Small intestine (tissue), 7 donors: ENCODE measurements around the gene TNKS1BP1. TPM values are rescaled to one million over a fixed set of nuclear protein-coding genes. Genes with fewer than 3 reads are reported as not detected.
"Not testable (repeated sequence)": the region's sequence is repeated elsewhere in the genome, so short reads cannot be mapped to it uniquely, and the experiment has no call there.

Experiments used
- DNase-seq, 2 donors: peaks; one replicate each; pipeline versions ENCODE4 v3.0.0 to v3.0.0-alpha.2; 2013
- FAIRE-seq: peaks from 2 replicates; lab custom pipeline; 2012; peaks lifted over from hg19 to GRCh38; lab: Jason Lieb, UNC
- H3K27ac ChIP-seq, 3 donors: one replicate each; pipeline ENCODE4 v1.5.1; 2013; ENCODE audit warnings: low read length in 2 of 3, mild to moderate bottlenecking in 2 of 3, control low read depth in 1 of 3, inconsistent platforms in 1 of 3, low read depth in 1 of 3, moderate library complexity in 1 of 3
- H3K27me3 ChIP-seq, 3 donors: one replicate each; pipeline ENCODE4 v1.6.1; 2013; ENCODE audit warnings: low read length in 3 of 3, inconsistent platforms in 1 of 3; ENCODE audit not compliant: control insufficient read depth in 3 of 3, insufficient read depth in 3 of 3
- H3K36me3 ChIP-seq, 3 donors: one replicate each; pipeline ENCODE4 v1.6.1; 2013; ENCODE audit warnings: low read length in 3 of 3, inconsistent platforms in 1 of 3, low read depth in 1 of 3, mild to moderate bottlenecking in 1 of 3, moderate library complexity in 1 of 3; ENCODE audit not compliant: control insufficient read depth in 3 of 3, insufficient read depth in 2 of 3
- H3K4me1 ChIP-seq, 3 donors: one replicate each; pipeline ENCODE4 v1.6.1; 2013; ENCODE audit warnings: low read length in 2 of 3, inconsistent platforms in 1 of 3, low read depth in 1 of 3, mild to moderate bottlenecking in 1 of 3, moderate library complexity in 1 of 3; ENCODE audit not compliant: control insufficient read depth in 3 of 3, insufficient read depth in 2 of 3
- H3K4me3 ChIP-seq, 3 donors: one replicate each; pipeline ENCODE4 v1.5.1; 2013; ENCODE audit warnings: low read length in 3 of 3, control low read depth in 1 of 3, inconsistent platforms in 1 of 3, low read depth in 1 of 3, mild to moderate bottlenecking in 1 of 3, moderate library complexity in 1 of 3
- H3K9me3 ChIP-seq, 2 donors: one replicate each; pipeline ENCODE4 v1.6.1; 2013; ENCODE audit warnings: low read depth in 1 of 2, low read length in 1 of 2; ENCODE audit not compliant: control insufficient read depth in 2 of 2, insufficient read depth in 1 of 2
- WGBS, 3 donors: extraction: QIAGEN DNeasy Blood & Tissue Kit; methylation state at CpG; one replicate each; pipeline ENCODE4 v1.1.7; 2013; 5-methylcytosine and 5-hydroxymethylcytosine counted together
- polyA plus RNA-seq, 4 donors: library from polyadenylated mRNA; stranded (reverse) in 3 of 4; unstranded in 1 of 4; fragments of 200-250 nt in 3 of 4; fragments of 120-200 nt in 1 of 4; gene quantifications; one replicate each; pipeline versions ENCODE4 v1.2.1 to v1.2.3, GENCODE V29; 2013
- donor health status: healthy with polysubstance abuse.
- donor health status: control.
- donor health status: control.
- donor health status: Bipolar disorder and iron deficiency.
- donor health status: healthy.

TNKS1BP1 gene
- polyA plus RNA-seq, 4 donors: 72.1 to 178 (median 98.6) TPM

DNA sequence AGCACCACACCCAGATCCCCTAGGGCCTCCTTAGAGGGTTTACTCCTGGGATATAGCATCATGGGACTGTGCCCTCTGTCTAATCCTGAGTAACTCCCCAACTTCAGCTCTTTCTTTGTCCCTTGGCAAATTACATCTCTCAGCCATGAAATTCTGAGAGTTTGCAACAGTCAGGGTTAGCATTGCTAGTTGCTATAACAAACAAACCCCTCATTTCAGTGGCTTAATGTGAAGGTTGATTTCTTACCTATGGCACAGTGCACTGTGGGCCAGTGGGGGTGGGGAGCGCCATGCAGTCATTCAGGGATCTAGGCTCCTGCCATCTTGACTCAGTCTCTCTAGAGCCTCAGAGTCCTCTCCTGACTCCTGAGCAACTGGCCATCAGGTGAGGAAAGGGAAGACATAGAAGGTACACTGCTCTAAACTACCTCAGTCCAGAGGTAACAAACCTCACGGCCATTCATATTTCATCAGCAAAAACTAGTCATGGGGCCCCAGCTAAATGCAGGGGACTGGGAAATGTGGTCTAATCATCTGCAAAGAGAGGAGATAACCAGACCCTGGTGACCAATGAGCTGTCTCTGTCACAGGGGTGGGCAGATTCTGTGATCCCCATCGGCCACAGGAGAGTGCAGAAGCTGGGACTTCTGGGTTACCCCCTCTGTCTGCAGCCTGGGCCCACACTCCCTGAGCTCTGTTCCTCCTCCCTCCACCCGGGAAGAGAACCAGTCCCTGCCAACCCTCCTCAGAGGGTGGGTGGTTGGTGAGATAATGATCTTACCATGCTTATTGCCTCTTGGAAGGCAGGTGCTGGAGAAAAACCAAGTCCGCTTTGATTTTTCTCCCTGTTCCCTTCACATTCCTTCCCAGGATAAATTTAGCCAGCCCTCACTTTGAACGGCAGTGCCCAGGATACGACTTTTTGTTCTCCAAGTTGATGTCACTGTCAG lies 38.7 kb upstream of the TNKS1BP1 start:
- no peak for FAIRE-seq
- 36 to 69% (median 60%) methylated on average over 7 of the region's 7 CpGs for WGBS, 3 donors
- no peak overlapping the region for H3K4me3 ChIP-seq
- no peaks in the 10 kb centered on the region for H3K9me3 ChIP-seq
- H3K27ac ChIP-seq: no peak overlapping the region
- no peaks in the 10 kb centered on the region for H3K36me3 ChIP-seq
- DNase-seq: no peak
- H3K4me1 ChIP-seq: no peaks in the 10 kb centered on the region
- no peaks in the 10 kb centered on the region for H3K27me3 ChIP-seq

DNA sequence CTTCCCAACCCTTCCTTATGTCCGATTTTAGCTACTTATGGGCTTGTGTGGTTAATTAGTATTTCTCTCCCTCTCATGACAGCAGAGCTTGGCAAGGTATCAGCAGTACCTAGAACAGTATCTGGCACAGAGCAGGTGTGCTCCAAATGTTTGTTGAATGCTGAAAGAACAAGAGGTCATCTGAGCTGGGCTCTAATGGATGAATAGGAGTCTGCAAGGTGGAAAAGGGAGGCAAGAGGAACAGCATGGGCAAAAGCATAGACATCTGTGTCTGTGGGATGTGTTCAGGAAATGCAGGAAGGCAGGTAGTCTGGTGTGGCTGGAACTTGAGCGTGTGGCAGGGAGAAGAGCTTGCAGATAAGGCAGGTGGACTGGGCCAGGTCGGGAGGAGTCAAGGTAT lies 37.2 kb upstream of the TNKS1BP1 start:
- 69 to 77% (median 76%) methylated on average over 3 of the region's 3 CpGs for WGBS, 3 donors
- H3K9me3 ChIP-seq: no peaks in the 10 kb centered on the region
- FAIRE-seq (no peak), DNase-seq (no peak)
- no peaks in the 10 kb centered on the region for H3K27me3 ChIP-seq
- H3K4me1 ChIP-seq: no peaks in the 10 kb centered on the region
- H3K36me3 ChIP-seq: no peaks in the 10 kb centered on the region
- H3K27ac ChIP-seq: no peak overlapping the region
- no peak overlapping the region for H3K4me3 ChIP-seq

DNA sequence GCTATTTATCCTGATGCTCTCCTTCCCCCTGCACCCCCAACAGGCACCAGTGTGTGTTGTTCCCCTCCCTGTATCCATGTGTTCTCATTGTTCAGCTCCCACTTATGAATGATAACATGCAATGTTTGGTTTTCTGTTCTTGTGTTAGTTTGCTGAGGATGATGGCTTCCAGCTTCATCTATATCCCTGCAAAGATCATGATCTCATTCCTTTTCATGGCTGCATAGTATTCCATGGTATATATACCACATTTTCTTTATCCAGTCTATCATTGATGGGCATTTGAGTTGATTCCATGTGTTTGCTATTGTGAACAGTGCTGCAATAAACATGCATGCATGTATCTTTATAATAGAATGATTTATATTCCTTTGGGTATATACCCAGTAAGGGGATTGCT lies 36.7 kb upstream of the TNKS1BP1 start:
- not testable (repeated sequence) for H3K27ac ChIP-seq, H3K9me3 ChIP-seq, H3K4me3 ChIP-seq, H3K36me3 ChIP-seq, H3K27me3 ChIP-seq, FAIRE-seq, H3K4me1 ChIP-seq, DNase-seq

DNA sequence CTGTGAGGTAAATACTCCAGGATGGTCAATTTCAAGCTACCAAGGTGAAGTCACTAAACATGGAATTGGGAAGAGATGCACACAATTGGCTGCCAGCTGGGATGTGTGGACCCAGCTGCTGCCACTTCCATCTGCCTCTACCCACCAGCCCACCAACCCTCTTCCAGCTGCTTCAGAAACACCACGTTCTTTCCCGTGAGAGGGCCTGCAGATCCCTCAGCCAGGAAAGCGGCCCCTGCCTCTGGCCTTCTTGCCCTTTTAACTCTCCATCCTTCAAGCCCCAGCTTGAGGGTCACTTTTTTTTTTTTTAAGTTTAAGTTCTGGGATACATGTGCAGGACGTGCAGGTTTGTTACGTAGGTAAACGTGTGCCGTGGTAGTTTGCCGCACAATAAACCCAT lies 36.2 kb upstream of the TNKS1BP1 start:
- H3K27ac ChIP-seq: no peak overlapping the region
- DNase-seq: no peak
- no peak for FAIRE-seq
- H3K4me1 ChIP-seq: no peaks in the 10 kb centered on the region
- H3K36me3 ChIP-seq: no peaks in the 10 kb centered on the region
- 93 to 94% (median 93%) methylated on average over 8 of the region's 8 CpGs for WGBS, 3 donors
- H3K27me3 ChIP-seq: no peaks in the 10 kb centered on the region
- H3K4me3 ChIP-seq: no peak overlapping the region
- H3K9me3 ChIP-seq: no peaks in the 10 kb centered on the region

DNA sequence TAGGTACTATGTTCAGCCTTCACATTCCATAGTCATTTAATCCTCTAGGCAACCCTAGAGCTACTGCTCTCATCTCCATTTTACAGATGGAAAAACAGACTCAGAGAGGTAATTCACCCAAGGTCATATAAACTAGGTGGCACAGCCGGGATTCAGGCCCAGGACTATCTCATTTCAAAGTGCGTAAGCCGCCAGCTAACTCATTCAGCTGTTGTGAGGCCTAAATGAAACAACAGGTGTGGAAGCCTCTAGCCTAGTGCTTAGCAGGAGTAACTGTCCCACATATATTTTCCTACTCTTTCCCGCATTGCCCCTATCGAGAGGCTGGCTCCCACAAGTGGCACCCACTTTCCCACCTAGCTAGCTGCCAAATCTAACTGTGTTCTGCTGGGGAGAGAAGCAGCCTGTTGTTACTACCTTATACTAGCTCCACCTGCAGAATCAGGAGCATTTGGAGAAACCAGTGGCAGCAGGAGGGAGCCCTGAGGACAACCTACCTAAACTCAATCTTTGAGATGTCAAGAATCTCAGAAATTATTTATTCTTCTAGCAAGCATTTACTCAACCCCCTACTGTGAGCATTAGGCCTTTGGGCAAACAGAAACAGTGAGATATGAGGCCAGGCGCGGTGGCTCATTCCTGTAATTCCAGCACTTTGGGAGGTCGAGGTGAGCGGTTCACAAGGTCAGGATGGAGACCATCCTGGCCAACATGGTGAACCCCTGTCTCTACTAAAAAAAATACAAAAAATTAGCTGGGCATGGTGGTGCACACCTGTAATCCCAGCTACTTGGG lies 35.3 kb upstream of the TNKS1BP1 start:
- Histone ChIP-seq H3K4me3 (no peak overlapping the region), H3K27ac (no peak overlapping the region), H3K9me3 (no peaks in the 10 kb centered on the region), H3K4me1 (no peaks in the 10 kb centered on the region), H3K27me3 (no peaks in the 10 kb centered on the region), H3K36me3 (no peaks in the 10 kb centered on the region)
- FAIRE-seq (no peak), DNase-seq (no peak)
- 74 to 84% (median 78%) methylated on average over 9 of the region's 9 CpGs for WGBS, 3 donors

DNA sequence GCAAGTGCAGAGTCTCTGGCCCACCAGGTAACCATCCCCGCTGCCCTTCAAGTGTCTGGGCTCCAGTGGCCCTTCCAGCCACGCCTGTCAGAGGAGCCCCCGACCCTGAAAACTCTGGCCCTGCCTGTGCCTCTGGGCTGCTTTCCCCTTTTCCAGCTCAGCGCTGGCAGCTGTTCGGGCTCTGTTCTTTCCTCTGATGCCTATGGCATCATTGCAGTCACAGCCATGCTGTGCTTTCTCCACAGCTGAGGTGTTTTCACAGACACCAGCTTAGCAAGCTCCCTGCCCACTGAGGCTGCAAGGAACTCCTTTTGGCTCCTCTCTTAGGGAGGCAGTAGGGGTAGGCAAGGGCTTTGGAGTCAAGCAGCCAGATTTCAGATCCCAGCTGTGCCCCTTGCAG lies 34.6 kb upstream of the TNKS1BP1 start:
- Histone ChIP-seq H3K27ac (no peak overlapping the region), H3K9me3 (no peaks in the 10 kb centered on the region), H3K36me3 (no peaks in the 10 kb centered on the region), H3K4me3 (no peak overlapping the region), H3K27me3 (no peaks in the 10 kb centered on the region), H3K4me1 (no peaks in the 10 kb centered on the region)
- DNase-seq (no peak), FAIRE-seq (no peak)
- 82 to 85% (median 84%) methylated on average over 5 of the region's 5 CpGs for WGBS, 3 donors

DNA sequence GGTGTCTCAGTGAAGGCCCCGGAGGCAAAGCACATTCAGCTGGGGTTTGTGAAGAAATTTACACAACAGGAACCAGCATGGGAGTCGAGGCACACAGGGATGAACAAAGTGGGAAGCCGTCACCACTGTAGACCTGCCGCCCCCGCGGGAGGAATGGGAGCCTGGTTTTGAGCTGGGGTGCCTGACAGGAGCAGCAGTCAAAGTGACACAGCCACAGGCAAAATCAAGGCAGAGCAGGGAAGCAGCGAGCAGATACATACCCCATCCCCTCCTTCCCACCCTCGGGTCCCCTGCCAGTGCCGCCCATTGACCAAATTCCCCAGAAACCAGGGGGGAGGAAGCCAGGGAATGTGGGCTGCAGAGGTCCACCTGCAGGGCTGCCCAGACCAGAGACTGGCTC lies 34.2 kb upstream of the TNKS1BP1 start:
- FAIRE-seq: no peak
- 67 to 73% (median 67%) methylated on average over 7 to 9 of the region's 9 CpGs for WGBS, 3 donors
- Histone ChIP-seq H3K4me1 (no peaks in the 10 kb centered on the region), H3K36me3 (no peaks in the 10 kb centered on the region), H3K4me3 (no peak overlapping the region), H3K27me3 (no peaks in the 10 kb centered on the region), H3K9me3 (no peaks in the 10 kb centered on the region), H3K27ac (no peak overlapping the region)
- DNase-seq: no peak

DNA sequence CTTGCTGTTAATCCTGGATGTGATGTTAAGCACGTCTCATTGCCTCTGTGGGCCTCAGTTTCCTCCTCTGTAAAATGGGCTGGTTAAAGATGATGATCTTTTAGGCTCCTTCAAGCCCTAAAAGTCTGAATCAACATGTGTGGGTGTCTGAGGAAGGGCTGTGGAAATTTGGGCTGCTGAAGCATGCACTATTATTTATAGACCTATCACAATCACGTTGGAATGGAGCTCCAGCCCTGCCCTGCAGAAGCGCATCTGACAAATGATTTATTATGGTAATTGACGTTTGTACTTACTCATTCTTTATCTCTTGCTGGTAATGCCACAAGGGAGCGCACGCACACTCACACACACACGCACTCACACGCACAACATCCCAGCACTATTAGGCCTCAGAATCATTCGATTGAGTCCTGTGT lies 33.8 kb upstream of the TNKS1BP1 start:
- Histone ChIP-seq H3K27me3 (no peaks in the 10 kb centered on the region), H3K9me3 (no peaks in the 10 kb centered on the region), H3K27ac (no peak overlapping the region), H3K4me3 (no peak overlapping the region), H3K36me3 (no peaks in the 10 kb centered on the region), H3K4me1 (no peaks in the 10 kb centered on the region)
- WGBS, 3 donors: 20 to 56% (median 40%) methylated on average over 9 of the region's 9 CpGs
- no peak for FAIRE-seq
- peak; percentile 20 to 26 for DNase-seq
